ENCODE measurements around the gene PLEKHH3.
"Not testable (repeated sequence)": the region's sequence is repeated elsewhere in the genome, so short reads cannot be mapped to it uniquely, and the experiment has no call there.

Gene PLEKHH3

GRCh38 chr17:42623732-42624596 is 52.8 kb downstream of the PLEKHH3 start:
- no peak for DNase-seq

GRCh38 chr17:42623271-42623670 is 53.5 kb downstream of the PLEKHH3 start:
- no peak for DNase-seq

- DNase-seq, result not testable (repeated sequence)
Measured at GRCh38 chr17:42621987-42622386, 54.8 kb downstream of the PLEKHH3 start.

- DNase-seq, result no peak
Measured at GRCh38 chr17:42618442-42619150, 58.2 kb downstream of the PLEKHH3 start.

GRCh38 chr17:42617956-42618431 is 58.8 kb downstream of the PLEKHH3 start:
- DNase-seq, result no peak

All from NCI-H524 treated with DMSO at 0.1 percent for 48 hours (cell line).